GM21576 (cell line): Measurements from ENCODE around the gene TMEM54.

Experiments used
- ATAC-seq: cut with Tn5 transposase; IDR thresholded peaks from one replicate; pipeline ENCODE4 v1.9.1; 2021; ENCODE audit warnings: mild to moderate bottlenecking, moderate library complexity; ENCODE audit not compliant: unreplicated experiment

TMEM54 gene

GRCh38 chr1:32900956-32901822, at the start of gene TMEM54:
TSS of gene TMEM54 (minus strand) at chr1:32901389. CDS start at chr1:32901238, 151 bp downstream.
- no peak for ATAC-seq

GRCh38 chr1:32949519-32949918, 48.3 kb upstream of the TMEM54 start:
- no peak for ATAC-seq

GRCh38 chr1:32948905-32949304, 47.7 kb upstream of the TMEM54 start:
- ATAC-seq, result no peak

- no peak for ATAC-seq
Observed at GRCh38 chr1:32948390-32948722, 47.2 kb upstream of the TMEM54 start.

- no peak for ATAC-seq
Observed at GRCh38 chr1:32947669-32948389, 46.6 kb upstream of the TMEM54 start.

- no peak for ATAC-seq
Observed at GRCh38 chr1:32946413-32946812, 45.2 kb upstream of the TMEM54 start.

GRCh38 chr1:32944180-32944579, 43.0 kb upstream of the TMEM54 start:
- no peak for ATAC-seq

- ATAC-seq, result no peak
Observed at GRCh38 chr1:32939655-32940371, 38.6 kb upstream of the TMEM54 start.

GRCh38 chr1:32937061-32937460, 35.9 kb upstream of the TMEM54 start:
- no peak for ATAC-seq

GRCh38 chr1:32934535-32934934, 33.3 kb upstream of the TMEM54 start:
- ATAC-seq, result no peak

- no peak for ATAC-seq
Observed at GRCh38 chr1:32933742-32934322, 32.6 kb upstream of the TMEM54 start.

- ATAC-seq, result no peak
Observed at GRCh38 chr1:32931760-32932159, 30.6 kb upstream of the TMEM54 start.

GRCh38 chr1:32929366-32929765, 28.2 kb upstream of the TMEM54 start:
- ATAC-seq, result no peak

GRCh38 chr1:32928715-32929114, 27.5 kb upstream of the TMEM54 start:
- ATAC-seq, result no peak

- ATAC-seq, result no peak
Observed at GRCh38 chr1:32928285-32928684, 27.1 kb upstream of the TMEM54 start.

GRCh38 chr1:32927441-32927840, 26.3 kb upstream of the TMEM54 start:
- no peak for ATAC-seq

GRCh38 chr1:32926562-32926961, 25.4 kb upstream of the TMEM54 start:
- no peak for ATAC-seq

GRCh38 chr1:32925403-32926162, 24.4 kb upstream of the TMEM54 start:
- no peak for ATAC-seq

- no peak for ATAC-seq
Observed at GRCh38 chr1:32924881-32925344, 23.7 kb upstream of the TMEM54 start.

- no peak for ATAC-seq
Observed at GRCh38 chr1:32920833-32921232, 19.6 kb upstream of the TMEM54 start.
